Stimulated activated CD4-positive, alpha-beta T cell treated with anti-CD3 and anti-CD28 coated beads, Interleukin-2, amount 100 ng/mL, for 48 hours (primary cell): ENCODE results near the gene PRRC2A.

Experiments used
- DNase-seq, 2 donors: peaks; one replicate each; pipeline ENCODE4 v3.0.0-alpha.2; 2020

PRRC2A gene

GRCh38 chr6:31620586-31621319, at the start of gene PRRC2A:
TSS of gene PRRC2A (plus strand) at chr6:31620715. CDS start at chr6:31622790, 2,075 bp downstream.
- peak; percentile 76 to 97 for DNase-seq

- peak in 1 of 2 donors; percentile 75 for DNase-seq
Observed at GRCh38 chr6:31572041-31572911, 48.2 kb upstream of the PRRC2A start, which contains the start of gene LTA. TSS of gene LTA (plus strand) at chr6:31572289. CDS start at chr6:31572743, 454 bp downstream.

- no peak for DNase-seq
Observed at GRCh38 chr6:31573239-31574105, 47.0 kb upstream of the PRRC2A start.

- no peak for DNase-seq
Observed at GRCh38 chr6:31574106-31575061, 46.1 kb upstream of the PRRC2A start.

GRCh38 chr6:31575335-31575901, 45.1 kb upstream of the PRRC2A start, which contains the start of gene TNF:
TSS of gene TNF (plus strand) at chr6:31575565. CDS start at chr6:31575742, 177 bp downstream.
- DNase-seq: peak; percentile 79 to 80

- no peak for DNase-seq
Observed at GRCh38 chr6:31575952-31576685, 44.4 kb upstream of the PRRC2A start.

- no peak for DNase-seq
Observed at GRCh38 chr6:31576897-31577578, 43.5 kb upstream of the PRRC2A start.

GRCh38 chr6:31577579-31577966, 42.9 kb upstream of the PRRC2A start:
- DNase-seq: no peak

GRCh38 chr6:31578184-31579118, 42.1 kb upstream of the PRRC2A start:
- no peak for DNase-seq

- no peak for DNase-seq
Observed at GRCh38 chr6:31579119-31579505, 41.4 kb upstream of the PRRC2A start.

GRCh38 chr6:31579546-31580437, 40.7 kb upstream of the PRRC2A start:
- DNase-seq: no peak

GRCh38 chr6:31580438-31580740, 40.1 kb upstream of the PRRC2A start:
- DNase-seq: no peak

- peak; percentile 91 to 94 for DNase-seq
Observed at GRCh38 chr6:31580807-31581433, 39.6 kb upstream of the PRRC2A start.

GRCh38 chr6:31581434-31582229, 38.9 kb upstream of the PRRC2A start:
- DNase-seq: no peak

GRCh38 chr6:31582230-31582643, 38.3 kb upstream of the PRRC2A start, which contains the start of gene LTB:
TSS of gene LTB (minus strand) at chr6:31582424. CDS start at chr6:31582417, 7 bp downstream.
- no peak for DNase-seq

GRCh38 chr6:31585491-31585890, 35.0 kb upstream of the PRRC2A start:
- DNase-seq: no peak
